ENCODE results near the gene NR4A2. TPM values are rescaled to one million over a fixed set of nuclear protein-coding genes. Genes with fewer than 3 reads are reported as not detected.

The NR4A2 gene
- total RNA-seq: 11.9 TPM

- DNase-seq (ENCODE audit: low spot score): peak; percentile 94
Measured at GRCh38 chr2:156332534-156333273, at the start of gene NR4A2. Gene NR4A2 (minus strand): TSS chr2:156332721. CDS start chr2:156330186, 2,535 bp downstream.

- no peak for DNase-seq (ENCODE audit: low spot score)
Measured at GRCh38 chr2:156380117-156380645, 47.7 kb upstream of the NR4A2 start.

DNA sequence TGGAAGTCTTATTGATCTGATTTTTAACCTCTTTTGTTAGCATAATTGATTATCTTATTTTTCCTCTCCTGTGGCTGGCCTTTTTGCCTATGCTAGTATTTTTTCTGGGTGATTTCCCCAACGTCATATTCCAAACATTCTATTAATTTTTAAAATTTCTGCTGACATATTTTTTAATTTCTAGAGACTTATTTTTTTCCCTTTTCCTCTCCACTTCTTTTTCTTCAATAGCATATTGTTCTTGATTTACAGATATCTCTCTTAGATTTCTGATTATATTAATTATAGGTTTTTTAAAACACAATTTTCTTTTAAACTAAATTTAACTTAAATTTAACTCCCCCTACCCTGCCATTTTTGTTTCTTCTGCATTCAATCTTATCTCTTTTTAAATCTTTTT is 47.2 kb upstream of the NR4A2 start:
- DNase-seq (ENCODE audit: low spot score): no peak

GRCh38 chr2:156379071-156379470 is 46.5 kb upstream of the NR4A2 start:
- DNase-seq (ENCODE audit: low spot score): no peak

- DNase-seq (ENCODE audit: low spot score): no peak
Measured at GRCh38 chr2:156366753-156367152, 34.2 kb upstream of the NR4A2 start.

- DNase-seq (ENCODE audit: low spot score): no peak
Measured at GRCh38 chr2:156363141-156363540, 30.6 kb upstream of the NR4A2 start.

GRCh38 chr2:156356014-156356754 is 23.7 kb upstream of the NR4A2 start:
- no peak for DNase-seq (ENCODE audit: low spot score)

DNA sequence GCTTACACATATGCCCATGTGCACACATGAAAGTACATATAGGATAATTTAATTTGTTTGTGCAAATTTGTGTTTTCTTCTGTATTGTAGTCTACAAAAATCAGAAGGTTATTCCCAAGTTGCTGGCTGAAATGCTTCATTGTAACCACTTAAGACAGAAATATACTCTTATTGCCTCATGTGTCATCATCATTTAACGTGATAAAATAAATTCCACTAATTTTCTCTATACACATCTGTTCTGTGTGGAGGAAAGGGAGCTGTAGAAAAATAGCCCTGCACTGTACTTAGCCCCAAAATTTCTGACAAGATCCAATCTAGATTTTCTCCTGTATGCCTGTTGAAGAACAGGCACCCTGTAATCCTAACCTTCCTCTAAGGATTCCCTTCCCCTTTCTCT is 20.4 kb upstream of the NR4A2 start:
- no peak for DNase-seq (ENCODE audit: low spot score)

- no peak for DNase-seq (ENCODE audit: low spot score)
Measured at GRCh38 chr2:156350374-156351142, 18.0 kb upstream of the NR4A2 start.

DNA sequence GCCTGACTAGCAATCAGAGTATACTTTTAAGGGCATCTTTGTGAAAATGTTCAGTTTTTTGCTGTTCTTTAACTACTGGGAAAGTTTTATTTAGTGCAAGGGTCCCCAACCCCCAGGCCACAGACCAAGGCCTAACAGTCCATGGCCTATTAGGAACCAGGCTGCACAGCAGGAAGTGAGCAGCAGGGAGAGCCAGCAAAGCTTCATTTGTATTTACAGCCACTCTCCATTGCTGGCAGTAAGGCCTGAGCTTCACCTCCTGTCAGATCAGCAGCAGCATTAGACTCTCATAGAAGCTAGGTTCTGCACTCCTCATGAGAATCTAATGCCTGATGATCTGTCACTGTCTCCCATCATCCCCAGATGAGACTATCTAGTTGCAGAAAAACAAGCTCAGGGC is 17.1 kb upstream of the NR4A2 start:
- DNase-seq (ENCODE audit: low spot score): no peak

- DNase-seq (ENCODE audit: low spot score): no peak
Measured at GRCh38 chr2:156349161-156349560, 16.6 kb upstream of the NR4A2 start.

DNA sequence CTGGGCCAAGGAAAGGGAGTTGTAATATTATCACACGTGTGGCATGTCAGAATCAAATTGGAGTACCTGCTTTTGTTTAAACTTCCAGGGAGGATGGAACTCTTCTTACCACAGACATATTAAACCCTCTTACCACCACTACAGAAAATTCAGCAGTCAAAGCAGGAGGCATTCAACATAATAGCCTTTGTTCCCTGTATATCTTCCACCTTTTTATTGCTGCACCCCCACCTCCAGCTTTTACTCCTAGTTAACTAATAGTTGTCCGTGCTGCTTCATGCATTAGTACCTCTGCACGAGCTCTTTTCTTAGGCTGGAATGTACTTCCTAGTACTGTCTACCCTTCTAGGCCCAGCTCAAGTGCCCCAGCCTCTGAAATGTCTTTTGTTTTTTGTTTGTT is 14.9 kb upstream of the NR4A2 start:
- DNase-seq (ENCODE audit: low spot score): no peak

- DNase-seq (ENCODE audit: low spot score): no peak
Measured at GRCh38 chr2:156346731-156347130, 14.2 kb upstream of the NR4A2 start.

GRCh38 chr2:156345582-156345981 is 13.1 kb upstream of the NR4A2 start:
- DNase-seq (ENCODE audit: low spot score): no peak

DNA sequence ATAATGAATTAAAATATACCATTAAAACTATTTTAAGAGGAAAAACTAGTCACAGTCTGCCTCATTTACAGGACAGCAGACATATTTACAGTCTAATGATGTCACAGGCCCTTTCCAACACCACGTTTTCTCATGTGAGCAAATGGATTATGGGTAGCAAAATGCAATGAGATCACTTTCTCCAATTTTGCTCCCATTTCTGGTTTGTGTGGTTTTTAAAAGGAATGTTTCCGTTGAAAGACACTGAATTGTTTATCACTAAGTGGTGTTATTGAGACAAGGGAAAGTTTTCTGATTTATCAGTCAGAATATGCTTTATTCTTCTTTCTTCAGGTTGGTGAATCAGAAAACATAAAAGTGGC is 11.4 kb upstream of the NR4A2 start:
- no peak for DNase-seq (ENCODE audit: low spot score)

GRCh38 chr2:156343096-156343939 is 10.8 kb upstream of the NR4A2 start:
- no peak for DNase-seq (ENCODE audit: low spot score)

DNA sequence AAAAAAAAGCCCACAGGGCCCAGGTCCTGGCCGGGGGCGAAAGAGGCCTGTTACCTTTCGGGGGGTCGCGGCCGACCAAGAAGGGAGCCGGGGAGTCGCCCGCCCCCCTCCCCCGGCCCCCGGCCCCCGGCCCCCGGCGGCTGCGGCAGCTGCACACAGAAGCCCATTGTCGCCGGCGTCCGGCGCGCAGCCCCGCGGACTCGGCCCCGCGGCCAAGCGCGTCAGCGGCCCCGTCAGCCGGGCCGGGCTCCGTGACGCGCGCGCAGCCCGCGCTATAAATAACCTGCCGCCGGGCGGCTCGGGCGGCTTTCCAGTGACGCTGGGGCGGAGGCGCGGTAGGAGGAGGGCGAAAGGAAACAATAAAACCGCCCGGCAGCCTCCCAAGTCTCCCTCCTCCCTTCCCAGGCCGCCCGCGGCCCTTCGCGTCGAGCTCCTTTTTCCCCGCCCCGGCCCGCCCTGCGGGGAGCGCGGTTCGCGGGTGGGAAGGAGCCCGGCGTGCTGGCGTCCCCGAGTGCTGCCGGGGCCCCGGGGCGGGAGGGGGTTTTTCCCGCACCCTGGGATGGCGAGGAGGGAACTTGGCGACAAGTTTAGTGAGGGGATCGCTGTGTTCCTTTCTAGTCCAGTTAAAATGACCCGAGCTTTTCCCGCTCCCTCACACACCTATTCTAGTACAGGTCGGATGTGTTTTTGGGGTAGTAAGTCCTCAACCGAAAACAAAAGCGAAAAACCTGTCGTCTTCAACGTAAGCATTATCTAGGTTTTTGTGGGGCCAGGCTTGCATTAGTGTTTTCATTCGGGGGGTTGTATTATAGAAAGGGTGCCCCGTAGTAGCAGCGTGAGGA is 10.0 kb upstream of the NR4A2 start:
- DNase-seq (ENCODE audit: low spot score): peak; percentile 94

DNA sequence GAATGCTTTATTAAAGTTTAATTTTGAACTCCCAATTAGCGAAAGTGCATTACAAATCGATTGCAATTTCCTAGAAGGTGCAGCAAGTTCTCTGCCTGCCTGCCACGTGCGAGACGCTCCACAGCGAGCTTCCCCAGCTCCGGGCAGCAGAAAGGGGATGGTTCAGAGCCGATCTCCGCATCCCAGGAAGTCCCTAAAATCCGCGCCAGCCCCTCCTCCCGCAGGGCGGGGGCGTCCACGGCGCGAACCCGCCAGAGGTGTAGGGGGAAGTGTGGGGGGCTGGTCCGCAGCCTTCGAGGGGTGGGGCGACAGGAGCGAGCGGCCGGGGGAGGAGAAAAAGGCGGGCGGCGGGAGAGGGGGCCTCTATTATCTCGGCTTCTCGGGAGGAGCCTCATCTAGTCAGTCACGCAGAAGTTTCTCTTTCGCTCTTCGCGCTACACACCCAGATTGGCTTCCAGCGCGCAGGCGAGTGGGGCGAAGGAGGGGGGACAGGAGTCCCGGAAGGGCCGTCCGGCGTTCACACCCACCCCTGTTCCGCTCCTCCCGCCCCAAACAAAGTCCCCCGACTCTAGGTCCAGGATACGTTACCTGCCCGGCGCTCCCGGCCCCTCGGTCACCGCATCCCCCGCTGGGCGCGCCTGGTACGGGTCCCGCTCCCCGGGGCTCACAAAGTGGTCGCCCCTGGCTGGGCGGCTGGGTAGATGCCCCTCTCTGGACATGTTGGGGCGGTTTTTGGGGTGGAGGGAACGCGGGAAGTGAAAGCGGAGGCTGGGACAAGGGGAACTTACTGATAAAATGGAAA is 9.1 kb upstream of the NR4A2 start:
- peak; percentile 90 for DNase-seq (ENCODE audit: low spot score)

- no peak for DNase-seq (ENCODE audit: low spot score)
Measured at GRCh38 chr2:156340804-156341451, 8.4 kb upstream of the NR4A2 start.

All from mucosa of gallbladder (tissue), 1 donor.